GM12801 (cell line): Measurements from ENCODE around the gene KCTD10.

ENCODE experiments used
- TF ChIP-seq, protein P1 (sequence below): IDR thresholded peaks from one replicate; pipeline ENCODE4 v1.5.1; 2011; ENCODE audit warnings: control low read depth; ENCODE audit not compliant: insufficient read length; ENCODE audit errors: extremely low read depth

Gene KCTD10, protein sequence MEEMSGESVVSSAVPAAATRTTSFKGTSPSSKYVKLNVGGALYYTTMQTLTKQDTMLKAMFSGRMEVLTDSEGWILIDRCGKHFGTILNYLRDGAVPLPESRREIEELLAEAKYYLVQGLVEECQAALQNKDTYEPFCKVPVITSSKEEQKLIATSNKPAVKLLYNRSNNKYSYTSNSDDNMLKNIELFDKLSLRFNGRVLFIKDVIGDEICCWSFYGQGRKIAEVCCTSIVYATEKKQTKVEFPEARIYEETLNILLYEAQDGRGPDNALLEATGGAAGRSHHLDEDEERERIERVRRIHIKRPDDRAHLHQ

DNA sequence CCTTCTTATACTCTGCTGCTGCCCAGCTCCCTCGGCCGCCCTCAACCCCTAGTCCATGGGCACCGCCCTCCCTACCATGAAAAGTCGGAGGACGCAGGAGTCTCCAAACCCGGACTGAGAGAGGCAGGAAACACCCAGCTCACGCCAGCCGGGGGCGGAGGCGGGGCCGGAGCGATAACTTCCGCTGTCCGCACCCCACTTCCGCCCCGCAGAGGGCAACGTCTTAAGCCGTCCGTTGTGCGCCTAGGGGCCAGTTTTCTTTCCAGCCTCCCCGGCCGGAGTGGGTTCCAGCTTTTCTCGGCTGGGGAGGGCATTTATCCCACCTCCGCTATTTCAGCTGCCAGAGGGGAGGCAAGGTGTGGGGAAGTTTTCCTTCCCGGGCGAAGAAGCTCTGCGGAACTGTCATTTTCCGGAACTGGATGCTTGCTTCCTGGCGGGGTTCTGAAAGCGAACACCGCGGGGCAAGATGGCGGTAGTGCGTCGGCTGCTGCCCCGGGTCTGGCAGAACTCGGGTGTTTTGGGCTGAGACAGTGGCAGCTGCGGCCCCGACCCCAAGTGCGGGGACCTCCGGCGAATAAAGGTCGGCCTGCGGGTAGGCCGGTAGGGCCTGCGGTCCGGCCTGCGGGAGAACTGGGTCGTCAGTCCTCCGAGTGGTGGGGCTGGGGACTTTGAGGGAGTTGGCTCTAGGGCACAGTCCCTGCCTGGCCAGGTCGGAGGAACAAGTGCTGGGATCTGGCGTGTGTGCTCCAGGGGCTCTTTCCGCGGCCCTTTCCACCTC lies at the start of gene KCTD10, which contains the start of gene UBE3B:
Gene KCTD10, minus strand, starts transcription at position 116 of the 778 bp plus-strand sequence. Its CDS starts 38 bp downstream, at position 78.
Gene UBE3B, plus strand, starts transcription at position 450 of the 778 bp plus-strand sequence. CDS start 5,918 bp downstream, outside the sequence.
- TF ChIP-seq, protein P1, sequence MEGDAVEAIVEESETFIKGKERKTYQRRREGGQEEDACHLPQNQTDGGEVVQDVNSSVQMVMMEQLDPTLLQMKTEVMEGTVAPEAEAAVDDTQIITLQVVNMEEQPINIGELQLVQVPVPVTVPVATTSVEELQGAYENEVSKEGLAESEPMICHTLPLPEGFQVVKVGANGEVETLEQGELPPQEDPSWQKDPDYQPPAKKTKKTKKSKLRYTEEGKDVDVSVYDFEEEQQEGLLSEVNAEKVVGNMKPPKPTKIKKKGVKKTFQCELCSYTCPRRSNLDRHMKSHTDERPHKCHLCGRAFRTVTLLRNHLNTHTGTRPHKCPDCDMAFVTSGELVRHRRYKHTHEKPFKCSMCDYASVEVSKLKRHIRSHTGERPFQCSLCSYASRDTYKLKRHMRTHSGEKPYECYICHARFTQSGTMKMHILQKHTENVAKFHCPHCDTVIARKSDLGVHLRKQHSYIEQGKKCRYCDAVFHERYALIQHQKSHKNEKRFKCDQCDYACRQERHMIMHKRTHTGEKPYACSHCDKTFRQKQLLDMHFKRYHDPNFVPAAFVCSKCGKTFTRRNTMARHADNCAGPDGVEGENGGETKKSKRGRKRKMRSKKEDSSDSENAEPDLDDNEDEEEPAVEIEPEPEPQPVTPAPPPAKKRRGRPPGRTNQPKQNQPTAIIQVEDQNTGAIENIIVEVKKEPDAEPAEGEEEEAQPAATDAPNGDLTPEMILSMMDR = no peak

DNA sequence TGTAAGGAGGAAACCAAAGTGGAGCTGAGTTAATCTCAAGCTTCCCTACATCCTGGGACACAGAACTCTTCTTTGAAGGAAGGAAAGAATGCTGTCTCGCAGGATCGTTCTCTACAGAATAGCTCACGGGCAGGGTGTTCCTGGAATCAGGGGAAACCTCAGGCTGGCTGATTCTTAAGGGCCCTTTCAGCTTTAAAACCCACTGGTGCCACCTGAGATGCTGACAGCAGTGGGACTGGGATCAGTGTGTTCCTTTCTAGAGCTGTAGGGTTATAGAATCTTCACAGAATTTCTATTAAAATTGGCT lies 48.1 kb upstream of the KCTD10 start:
- TF ChIP-seq, protein P1 = no peak

DNA sequence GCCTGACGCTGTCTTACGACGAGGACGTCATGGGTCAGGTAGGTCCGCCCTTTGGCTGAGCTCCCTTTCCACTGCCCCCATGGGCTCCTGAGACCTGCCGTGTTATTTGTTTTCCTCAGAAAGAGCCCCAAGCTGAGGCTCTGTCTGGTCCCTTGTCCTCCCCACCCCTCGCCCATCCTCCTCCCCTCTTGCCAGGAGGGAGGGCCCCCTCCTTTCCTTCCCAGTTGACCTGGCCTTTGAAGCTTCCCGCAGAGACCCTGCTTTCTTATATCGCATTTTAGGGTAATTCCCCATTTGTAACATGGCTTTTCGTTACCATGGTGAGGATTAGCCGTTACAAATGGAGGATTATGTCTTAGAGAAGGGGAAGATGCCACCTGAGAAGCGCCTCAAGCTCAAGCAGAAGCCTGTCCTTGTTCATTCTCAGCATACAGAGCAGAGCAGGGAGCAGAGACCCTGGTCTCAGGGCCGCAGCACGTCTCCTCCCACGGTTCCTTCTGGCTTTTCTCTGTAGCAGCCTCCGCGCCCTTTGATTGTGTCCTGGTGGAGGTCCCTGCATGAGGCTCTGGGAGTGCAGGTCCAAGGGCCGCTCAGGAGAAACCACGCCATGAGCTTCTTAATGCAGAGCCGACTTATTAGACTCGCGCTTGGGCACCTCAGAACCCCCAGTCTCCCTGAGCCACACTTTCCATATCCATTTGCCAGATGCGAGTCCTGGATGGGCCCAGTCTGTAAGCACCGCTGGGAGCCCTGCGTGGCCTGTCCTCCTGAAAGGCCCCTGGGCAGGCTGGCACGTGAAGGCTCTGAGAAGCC lies 47.6 kb upstream of the KCTD10 start:
- TF ChIP-seq, protein P1 = no peak

DNA sequence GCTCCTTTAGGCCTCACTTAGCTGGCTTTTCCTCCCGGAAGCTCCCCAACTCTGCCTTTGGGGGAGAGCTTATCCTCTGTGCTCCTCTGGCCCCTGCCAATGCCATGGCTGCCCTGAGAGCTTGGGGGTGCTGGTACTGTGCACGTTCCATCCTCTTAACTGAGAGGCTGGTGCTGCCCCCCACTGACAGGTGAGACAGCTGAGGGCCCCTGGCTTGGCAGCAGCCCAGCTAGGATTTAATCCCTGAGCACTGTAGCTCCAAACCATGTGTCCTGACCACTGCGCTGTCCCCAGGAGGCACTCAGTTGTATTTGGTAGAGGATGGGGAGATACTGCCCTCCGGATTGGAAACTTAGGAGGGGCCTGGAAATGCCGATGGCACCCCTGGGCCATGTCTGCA lies 46.4 kb upstream of the KCTD10 start:
- TF ChIP-seq, protein P1 = no peak

DNA sequence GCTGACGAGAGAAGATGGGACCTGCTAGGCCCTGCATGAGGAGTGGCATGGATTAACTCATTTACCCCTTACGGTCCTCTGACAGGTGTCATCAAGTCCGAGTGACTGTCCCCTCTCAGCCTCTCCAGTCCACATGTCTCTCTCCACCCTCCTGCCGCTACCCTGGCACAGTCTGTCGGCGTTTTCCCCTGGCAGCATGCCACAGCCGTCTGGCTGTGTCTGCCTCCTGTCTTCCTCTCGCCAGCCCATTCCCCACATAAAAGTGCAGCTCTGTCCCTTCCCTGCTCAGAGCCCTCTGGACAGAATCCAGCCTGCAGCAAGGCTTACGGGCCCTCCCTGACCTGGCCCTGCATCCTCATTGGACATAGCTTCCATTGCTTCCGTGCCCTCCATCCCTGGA lies 46.0 kb upstream of the KCTD10 start:
- TF ChIP-seq, protein P1 = no peak

DNA sequence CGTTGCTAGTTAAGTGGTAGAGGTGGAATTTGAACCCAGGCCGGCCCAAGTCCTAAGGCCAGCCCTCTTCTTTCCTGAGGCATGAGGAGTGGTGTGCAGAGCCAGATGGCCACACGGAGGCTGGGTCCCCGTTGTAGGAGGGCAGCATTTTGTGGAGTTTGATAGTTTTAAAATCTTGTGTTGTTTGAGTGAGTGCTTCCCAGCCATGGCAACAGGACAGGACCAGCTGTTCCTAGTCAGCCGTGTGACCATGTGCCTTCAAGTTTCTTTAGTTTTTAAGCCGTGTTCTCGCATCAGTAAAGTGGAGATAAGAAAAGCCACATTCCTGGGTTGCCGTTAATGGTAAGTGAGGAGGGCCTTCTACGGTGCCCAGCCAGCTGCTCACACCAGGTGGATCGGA lies 44.7 kb upstream of the KCTD10 start:
- TF ChIP-seq, protein P1 = no peak

DNA sequence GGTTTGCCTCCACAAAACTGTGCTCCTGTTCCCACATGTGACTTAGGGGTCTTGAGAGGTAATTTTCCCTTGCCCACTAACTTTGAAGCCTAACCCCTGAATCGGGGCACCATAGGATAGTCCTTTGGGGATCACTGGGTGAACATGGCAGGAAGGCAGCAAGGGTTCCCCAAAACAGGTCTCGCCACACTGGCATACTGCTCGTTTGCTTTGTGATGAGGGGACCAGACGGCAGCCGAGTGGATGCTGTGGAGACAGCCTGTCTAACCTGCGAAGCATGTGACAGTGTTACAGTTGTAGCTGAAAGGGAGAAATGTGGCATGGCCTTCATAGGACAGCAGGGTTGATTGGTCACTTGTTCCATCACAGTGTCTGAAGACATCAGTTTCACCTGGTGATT lies 42.7 kb upstream of the KCTD10 start:
- TF ChIP-seq, protein P1 = no peak
